Mesendoderm (in vitro differentiated cells): ENCODE results near the gene PYGB.

Experiments used
- DNase-seq: peaks from one replicate; pipeline ENCODE4 v3.0.0; 2013
- H2AK5ac ChIP-seq: 2 replicates; pipeline ENCODE4 v1.6.1; 2013; ENCODE audit warnings: low read length, inconsistent platforms
- H2BK120ac ChIP-seq: 2 replicates; pipeline ENCODE4 v1.6.1; 2013; ENCODE audit warnings: low read depth, mild to moderate bottlenecking, low read length, moderate library complexity, mixed read lengths
- H2BK15ac ChIP-seq: replicated peaks from 2 replicates; pipeline ENCODE4 v1.6.1; 2013; ENCODE audit warnings: low read depth, mild to moderate bottlenecking, moderate library complexity
- H2BK5ac ChIP-seq: 2 replicates; pipeline ENCODE4 v1.6.1; 2013; ENCODE audit warnings: low read length, inconsistent platforms
- H3K18ac ChIP-seq: 2 replicates; pipeline ENCODE4 v1.6.1; 2013; ENCODE audit warnings: mild to moderate bottlenecking, low read length, mixed read lengths
- H3K23ac ChIP-seq: one replicate; pipeline ENCODE4 v1.6.1; 2013; ENCODE audit warnings: low read length
- H3K27ac ChIP-seq: 2 replicates; pipeline ENCODE4 v1.5.1; 2013; ENCODE audit warnings: low read depth, mild to moderate bottlenecking, inconsistent platforms, low read length, moderate library complexity
- H3K27me3 ChIP-seq: 2 replicates; pipeline ENCODE4 v1.6.1; 2013; ENCODE audit warnings: low read length, control low read depth, mild to moderate bottlenecking, inconsistent platforms; ENCODE audit not compliant: insufficient read depth, poor library complexity
- H3K36me3 ChIP-seq: 2 replicates; pipeline ENCODE4 v1.6.1; 2013; ENCODE audit warnings: low read length, inconsistent platforms; ENCODE audit not compliant: control insufficient read depth, insufficient read depth
- H3K4ac ChIP-seq: one replicate; pipeline ENCODE4 v1.6.1; 2013; ENCODE audit warnings: low read depth, mild to moderate bottlenecking, low read length, moderate library complexity
- H3K4me1 ChIP-seq: 2 replicates; pipeline ENCODE4 v1.6.1; 2013; ENCODE audit warnings: low read depth, low read length, inconsistent platforms; ENCODE audit not compliant: control insufficient read depth
- H3K4me2 ChIP-seq: 2 replicates; pipeline ENCODE4 v1.6.1; 2013; ENCODE audit warnings: low read length
- H3K4me3 ChIP-seq: 2 replicates; pipeline ENCODE4 v1.5.1; 2013; ENCODE audit warnings: mild to moderate bottlenecking, low read length
- H3K56ac ChIP-seq: one replicate; pipeline ENCODE4 v1.6.1; 2013; ENCODE audit warnings: low read length
- H3K79me1 ChIP-seq: 2 replicates; pipeline ENCODE4 v1.6.1; 2013; ENCODE audit warnings: low read length, inconsistent platforms
- H3K79me2 ChIP-seq: 2 replicates; pipeline ENCODE4 v1.6.1; 2013; ENCODE audit warnings: mild to moderate bottlenecking, low read length; ENCODE audit not compliant: control insufficient read depth, insufficient read depth
- H3K9ac ChIP-seq: 2 replicates; pipeline ENCODE4 v1.6.1; 2013; ENCODE audit warnings: low read length, inconsistent platforms
- H4K5ac ChIP-seq: one replicate; pipeline ENCODE4 v1.6.1; 2013; ENCODE audit warnings: low read length
- H4K8ac ChIP-seq: one replicate; pipeline ENCODE4 v1.6.1; 2013; ENCODE audit warnings: low read depth, mild to moderate bottlenecking, control low read depth, low read length, moderate library complexity
- WGBS: extraction: QIAGEN DNeasy Blood & Tissue Kit; methylation state at CpG from one replicate; pipeline ENCODE4 v1.1.7; 2013; ENCODE audit warnings: low lambda C conversion rate, missing lambda C conversion rate; ENCODE audit not compliant: insufficient coverage; ENCODE audit errors: extremely low coverage; 5-methylcytosine and 5-hydroxymethylcytosine counted together

PYGB gene

DNA sequence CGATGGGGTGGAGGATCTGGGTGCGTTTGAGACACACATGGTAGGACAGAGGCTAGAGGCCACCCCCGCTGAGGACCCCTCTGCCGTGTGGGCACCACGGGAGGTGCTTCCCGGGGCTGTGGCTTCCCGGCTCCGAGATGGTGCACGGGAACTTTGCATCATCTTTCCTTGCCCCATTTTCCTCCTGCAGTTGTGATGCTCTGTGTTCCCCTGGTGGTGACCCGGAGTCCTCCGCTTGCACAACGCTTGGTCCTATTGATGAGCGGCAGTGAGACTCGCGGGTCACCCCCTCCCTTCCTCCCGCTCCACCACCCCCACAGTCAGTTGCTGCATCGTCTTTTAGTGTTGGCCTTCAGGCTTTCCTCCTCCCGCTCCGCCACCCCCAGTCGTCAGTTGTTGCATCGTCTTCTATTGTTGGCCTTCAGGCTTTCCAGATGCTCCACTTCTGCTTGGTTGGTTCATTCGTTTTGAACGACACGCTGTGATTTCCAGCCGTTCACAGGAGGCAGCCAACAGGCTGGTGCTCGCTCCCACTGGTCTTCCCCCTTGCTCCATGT lies 37.3 kb downstream of the PYGB start:
- no peaks in the 10 kb centered on the region for H3K79me1 ChIP-seq
- H2BK120ac ChIP-seq, result no peak overlapping the region
- H2AK5ac ChIP-seq, result no peak overlapping the region
- H3K18ac ChIP-seq, result no peak overlapping the region
- H2BK15ac ChIP-seq, result no peak overlapping the region
- H3K27ac ChIP-seq, result no peak overlapping the region
- H4K8ac ChIP-seq, result no peak overlapping the region
- H3K4me1 ChIP-seq, result no peaks in the 10 kb centered on the region
- H3K9ac ChIP-seq, result no peak overlapping the region
- H3K4me3 ChIP-seq, result no peak overlapping the region
- H3K27me3 ChIP-seq, result no peaks in the 10 kb centered on the region
- H3K56ac ChIP-seq, result no peak overlapping the region
- no peaks in the 10 kb centered on the region for H3K79me2 ChIP-seq
- H3K23ac ChIP-seq, result no peak overlapping the region
- DNase-seq, result peak; percentile 60
- no peak overlapping the region for H3K4me2 ChIP-seq
- H4K5ac ChIP-seq, result no peak overlapping the region
- no peak overlapping the region for H3K4ac ChIP-seq
- no peak overlapping the region for H2BK5ac ChIP-seq
- no CpG with 5 or more reads among the region's 26 CpGs for WGBS
- peaks cover 8% of the 10 kb centered on the region for H3K36me3 ChIP-seq

DNA sequence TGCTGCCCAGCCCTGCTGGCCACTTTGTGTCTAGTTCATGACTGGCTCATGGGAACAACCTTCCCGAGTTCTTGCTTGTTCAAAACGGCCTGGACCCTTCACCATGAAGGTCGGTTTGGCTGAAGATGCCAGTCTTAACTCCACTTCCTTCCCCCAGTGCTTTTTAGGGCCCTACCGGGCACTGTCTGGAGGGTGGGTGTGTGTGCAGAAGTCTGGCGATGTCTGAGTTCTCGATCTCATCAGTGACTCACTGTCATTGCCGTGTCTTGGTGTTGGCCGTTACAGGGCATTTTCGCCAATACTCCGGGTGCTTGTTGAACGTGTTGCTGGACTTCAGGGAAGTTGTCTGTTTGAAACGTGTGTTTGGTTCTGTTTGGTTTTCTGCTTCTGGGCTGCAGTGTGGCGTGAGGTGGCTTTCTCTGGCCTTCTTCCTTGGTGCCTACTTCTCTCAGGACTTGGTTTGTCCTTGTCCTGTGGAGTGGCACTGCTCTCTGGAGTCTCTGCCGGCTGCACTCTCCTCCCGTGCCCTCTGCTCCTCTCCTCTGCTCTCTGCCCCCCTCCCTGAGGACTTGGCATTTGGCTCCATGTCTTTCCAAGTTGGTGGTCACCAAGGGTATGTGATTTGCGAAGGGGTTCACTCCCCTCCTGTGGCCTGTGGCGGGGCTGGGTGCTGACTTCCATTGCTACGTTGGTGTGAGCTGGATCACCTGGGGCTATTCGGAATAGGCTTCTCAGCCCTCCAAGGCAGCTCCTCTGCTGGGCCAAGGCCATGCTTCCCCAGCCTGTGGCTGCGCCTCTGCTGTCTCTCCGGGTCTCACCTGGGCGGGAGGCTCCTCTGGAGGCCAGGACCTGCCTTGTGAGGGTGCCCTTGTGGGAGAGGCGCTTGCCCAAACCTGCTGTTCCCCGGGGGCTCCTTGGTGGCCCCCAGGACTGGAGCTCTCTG lies 38.2 kb downstream of the PYGB start:
- H2AK5ac ChIP-seq, result no peak overlapping the region
- peaks cover 12% of the 10 kb centered on the region for H3K36me3 ChIP-seq

DNA sequence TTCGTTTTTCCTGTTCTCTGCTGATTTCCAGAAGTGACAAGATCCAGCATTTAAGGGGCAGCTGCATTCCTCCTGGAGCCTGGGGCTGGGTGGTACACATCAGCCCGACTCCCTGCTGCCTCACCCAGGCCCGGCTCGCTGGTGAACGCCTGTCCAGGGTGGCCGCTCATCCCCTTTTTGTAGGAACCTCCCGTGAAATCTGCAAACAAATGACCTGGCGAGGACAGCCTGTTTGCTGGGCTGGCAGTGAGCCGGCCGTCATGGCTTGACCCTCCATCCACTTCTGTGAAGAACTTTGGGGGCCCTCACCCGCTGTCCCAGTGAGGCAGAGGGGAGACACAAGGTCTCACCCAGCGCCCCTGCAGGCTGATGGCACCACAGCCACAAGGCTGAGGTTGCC lies 39.0 kb downstream of the PYGB start:
- Histone ChIP-seq H3K56ac (no peak overlapping the region), H3K4ac (no peak overlapping the region), H3K9ac (no peak overlapping the region), H3K79me2 (no peaks in the 10 kb centered on the region), H3K4me2 (no peak overlapping the region), H2AK5ac (no peak overlapping the region), H4K8ac (no peak overlapping the region), H3K4me3 (no peak overlapping the region), H4K5ac (no peak overlapping the region), H3K18ac (no peak overlapping the region), H3K27me3 (no peaks in the 10 kb centered on the region), H3K36me3 (peaks cover 12% of the 10 kb centered on the region), H2BK15ac (no peak overlapping the region), H2BK5ac (no peak overlapping the region), H3K79me1 (no peaks in the 10 kb centered on the region), H3K4me1 (no peaks in the 10 kb centered on the region), H2BK120ac (no peak overlapping the region), H3K27ac (no peak overlapping the region), H3K23ac (no peak overlapping the region)
- no CpG with 5 or more reads among the region's 12 CpGs for WGBS
- DNase-seq, result no peak

More for the DNA sequence above, 38.2 kb downstream of the PYGB start:
- DNase-seq, result no peak
- H4K5ac ChIP-seq, result no peak overlapping the region
- no peak overlapping the region for H3K27ac ChIP-seq
- H3K18ac ChIP-seq, result no peak overlapping the region
- no CpG with 5 or more reads among the region's 24 CpGs for WGBS
- H3K4ac ChIP-seq, result no peak overlapping the region
- no peaks in the 10 kb centered on the region for H3K27me3 ChIP-seq
- H3K4me1 ChIP-seq, result no peaks in the 10 kb centered on the region
- no peak overlapping the region for H2BK120ac ChIP-seq
- H3K4me2 ChIP-seq, result no peak overlapping the region
- H3K79me1 ChIP-seq, result no peaks in the 10 kb centered on the region
- H3K23ac ChIP-seq, result no peak overlapping the region
- no peaks in the 10 kb centered on the region for H3K79me2 ChIP-seq
- H4K8ac ChIP-seq, result no peak overlapping the region
- H3K4me3 ChIP-seq, result no peak overlapping the region
- H2BK15ac ChIP-seq, result no peak overlapping the region
- H3K9ac ChIP-seq, result no peak overlapping the region
- H3K56ac ChIP-seq, result no peak overlapping the region
- H2BK5ac ChIP-seq, result no peak overlapping the region

GRCh38 chr20:25287631-25288290 lies 39.9 kb downstream of the PYGB start:
- no peak overlapping the region for H2BK5ac ChIP-seq
- peaks cover 12% of the 10 kb centered on the region for H3K36me3 ChIP-seq
- H3K79me2 ChIP-seq, result no peaks in the 10 kb centered on the region

GRCh38 chr20:25288291-25289181 lies 40.7 kb downstream of the PYGB start:
- no peak overlapping the region for H3K18ac ChIP-seq
- H3K23ac ChIP-seq, result no peak overlapping the region
- no peak overlapping the region for H4K5ac ChIP-seq
- H2BK5ac ChIP-seq, result no peak overlapping the region
- H3K4me1 ChIP-seq, result no peaks in the 10 kb centered on the region
- no peak overlapping the region for H2BK120ac ChIP-seq
- no peak overlapping the region for H3K4me2 ChIP-seq
- no peaks in the 10 kb centered on the region for H3K27me3 ChIP-seq
- H2BK15ac ChIP-seq, result no peak overlapping the region
- no peak for DNase-seq
- no peak overlapping the region for H3K9ac ChIP-seq
- no peak overlapping the region for H3K4ac ChIP-seq
- no peak overlapping the region for H3K4me3 ChIP-seq
- WGBS, result no CpG with 5 or more reads among the region's 22 CpGs
- no peak overlapping the region for H4K8ac ChIP-seq
- H3K27ac ChIP-seq, result no peak overlapping the region
- H3K79me2 ChIP-seq, result no peaks in the 10 kb centered on the region
- H3K79me1 ChIP-seq, result no peaks in the 10 kb centered on the region
- H2AK5ac ChIP-seq, result no peak overlapping the region
- peaks cover 11% of the 10 kb centered on the region for H3K36me3 ChIP-seq
- no peak overlapping the region for H3K56ac ChIP-seq

More at GRCh38 chr20:25287631-25288290, 39.9 kb downstream of the PYGB start:
- no peaks in the 10 kb centered on the region for H3K4me1 ChIP-seq
- H2BK120ac ChIP-seq, result no peak overlapping the region
- no peaks in the 10 kb centered on the region for H3K27me3 ChIP-seq
- no peak overlapping the region for H3K4ac ChIP-seq
- no peak overlapping the region for H3K56ac ChIP-seq
- H4K8ac ChIP-seq, result no peak overlapping the region
- H3K18ac ChIP-seq, result no peak overlapping the region
- no peak overlapping the region for H3K27ac ChIP-seq
- H3K4me2 ChIP-seq, result no peak overlapping the region
- no peak overlapping the region for H3K4me3 ChIP-seq
- H2AK5ac ChIP-seq, result no peak overlapping the region
- no CpG with 5 or more reads among the region's 16 CpGs for WGBS
- no peak overlapping the region for H2BK15ac ChIP-seq
- H4K5ac ChIP-seq, result no peak overlapping the region
- no peak overlapping the region for H3K23ac ChIP-seq
- no peaks in the 10 kb centered on the region for H3K79me1 ChIP-seq
- H3K9ac ChIP-seq, result no peak overlapping the region
- no peak for DNase-seq
